ENCODE data around the gene KCNC4. TPM values are rescaled to one million over a fixed set of nuclear protein-coding genes. Genes with fewer than 3 reads are reported as not detected.

KCNC4 gene
- total RNA-seq, 2 experiments from 2014 or later, result 5.6 to 17.8 TPM

GRCh38 chr1:110250008-110250407, 39.9 kb downstream of the KCNC4 start:
- no peaks in the 10 kb centered on the region for H3K36me3 ChIP-seq (ENCODE audit: insufficient read depth, low read length)
- intact Hi-C loops (cut with micrococcal nuclease; ENCODE audit: unreplicated experiment), result no loop called here
- ChIA-PET CTCF (ENCODE audit: unreplicated experiment) (no interaction called here), POLR2A (no interaction called here)
- H3K4me2 ChIP-seq (ENCODE audit: low read length), result no peak overlapping the region
- no peaks in the 10 kb centered on the region for H3K79me2 ChIP-seq (ENCODE audit: insufficient read depth, low read depth, low read length)
- no peak overlapping the region for H3K4me3 ChIP-seq (ENCODE audit: low read depth, low read length, poor library complexity, severe bottlenecking)
- no peaks in the 10 kb centered on the region for H3K9me2 ChIP-seq (ENCODE audit: insufficient read depth, low read length)
- no peak overlapping the region for H2AFZ ChIP-seq (ENCODE audit: low read length)
- H4K20me1 ChIP-seq (ENCODE audit: insufficient read depth, low read length), result no peaks in the 10 kb centered on the region
- DNase-seq (ENCODE audit: low spot score), result no peak
- H3K9me3 ChIP-seq (ENCODE audit: low read length), result no peaks in the 10 kb centered on the region
- H3K27ac ChIP-seq (ENCODE audit: low read depth, low read length, poor library complexity, severe bottlenecking), result no peak overlapping the region
- no peaks in the 10 kb centered on the region for H3K4me1 ChIP-seq (ENCODE audit: insufficient read depth, low read length, poor library complexity, severe bottlenecking)
- no TSS peak for BruUV-seq (replicated peaks)
- TF ChIP-seq EZH2phosphoT487 (IDR thresholded peaks at IDR 0.05; ENCODE audit: borderline replicate concordance, low read depth, low read length) (no peak), CTCF (conservative IDR thresholded peaks at IDR 0.05; ENCODE audit: low read length) (no peak)

- ChIA-PET POLR2A (interaction anchor here (0.7 kb wide), 1 partner anchor 86 kb away, joined by 3 read pairs; no protein-coding TSS in a partner anchor), CTCF (ENCODE audit: unreplicated experiment) (no interaction called here)
- BruUV-seq (replicated peaks), result no TSS peak
- Histone ChIP-seq H3K4me2 (ENCODE audit: low read length) (no peak overlapping the region), H3K4me3 (ENCODE audit: low read depth, low read length, poor library complexity, severe bottlenecking) (no peak overlapping the region), H3K9me2 (ENCODE audit: insufficient read depth, low read length) (no peaks in the 10 kb centered on the region), H3K4me1 (ENCODE audit: insufficient read depth, low read length, poor library complexity, severe bottlenecking) (no peaks in the 10 kb centered on the region), H3K36me3 (ENCODE audit: insufficient read depth, low read length) (no peaks in the 10 kb centered on the region), H2AFZ (ENCODE audit: low read length) (no peak overlapping the region), H3K9me3 (ENCODE audit: low read length) (no peaks in the 10 kb centered on the region), H3K79me2 (ENCODE audit: insufficient read depth, low read depth, low read length) (no peaks in the 10 kb centered on the region), H4K20me1 (ENCODE audit: insufficient read depth, low read length) (no peaks in the 10 kb centered on the region), H3K27ac (ENCODE audit: low read depth, low read length, poor library complexity, severe bottlenecking) (no peak overlapping the region)
- no peak for DNase-seq (ENCODE audit: low spot score)
- TF ChIP-seq EZH2phosphoT487 (IDR thresholded peaks at IDR 0.05; ENCODE audit: borderline replicate concordance, low read depth, low read length), result no peak
- TF ChIP-seq CTCF (conservative IDR thresholded peaks at IDR 0.05; ENCODE audit: low read length), result no peak
- intact Hi-C loops (cut with micrococcal nuclease; ENCODE audit: unreplicated experiment), result no loop called here
Measured at GRCh38 chr1:110250749-110251148, 40.6 kb downstream of the KCNC4 start.

GRCh38 chr1:110253213-110253612, 43.1 kb downstream of the KCNC4 start:
- BruUV-seq (replicated peaks), result no TSS peak

More at GRCh38 chr1:110253213-110253612, 43.1 kb downstream of the KCNC4 start:
- H2AFZ ChIP-seq (ENCODE audit: low read length), result no peak overlapping the region
- intact Hi-C loops (cut with micrococcal nuclease; ENCODE audit: unreplicated experiment), result no loop called here
- ChIA-PET CTCF (ENCODE audit: unreplicated experiment) (no interaction called here), POLR2A (interaction anchor here (0.6 kb wide), 1 partner anchor 90 kb away, joined by 3 read pairs; no protein-coding TSS in a partner anchor)
- no peak overlapping the region for H3K27ac ChIP-seq (ENCODE audit: low read depth, low read length, poor library complexity, severe bottlenecking)
- no peaks in the 10 kb centered on the region for H4K20me1 ChIP-seq (ENCODE audit: insufficient read depth, low read length)
- no peak overlapping the region for H3K4me2 ChIP-seq (ENCODE audit: low read length)
- no peak overlapping the region for H3K4me3 ChIP-seq (ENCODE audit: low read depth, low read length, poor library complexity, severe bottlenecking)
- no peak for DNase-seq (ENCODE audit: low spot score)
- H3K4me1 ChIP-seq (ENCODE audit: insufficient read depth, low read length, poor library complexity, severe bottlenecking), result no peaks in the 10 kb centered on the region
- H3K36me3 ChIP-seq (ENCODE audit: insufficient read depth, low read length), result no peaks in the 10 kb centered on the region
- no peaks in the 10 kb centered on the region for H3K9me3 ChIP-seq (ENCODE audit: low read length)
- TF ChIP-seq CTCF (conservative IDR thresholded peaks at IDR 0.05; ENCODE audit: low read length) (no peak), EZH2phosphoT487 (IDR thresholded peaks at IDR 0.05; ENCODE audit: borderline replicate concordance, low read depth, low read length) (no peak)
- H3K9me2 ChIP-seq (ENCODE audit: insufficient read depth, low read length), result no peaks in the 10 kb centered on the region
- no peaks in the 10 kb centered on the region for H3K79me2 ChIP-seq (ENCODE audit: insufficient read depth, low read depth, low read length)
